HG03280 (cell line): ENCODE measurements around the gene ECM2.

Experiments used
- ATAC-seq: cut with Tn5 transposase; IDR thresholded peaks from one replicate; pipeline ENCODE4 v1.9.1; 2021; ENCODE audit warnings: mild to moderate bottlenecking, moderate library complexity; ENCODE audit not compliant: unreplicated experiment

The ECM2 gene

GRCh38 chr9:92501671-92502393, 34.0 kb downstream of the ECM2 start:
- ATAC-seq: no peak

DNA sequence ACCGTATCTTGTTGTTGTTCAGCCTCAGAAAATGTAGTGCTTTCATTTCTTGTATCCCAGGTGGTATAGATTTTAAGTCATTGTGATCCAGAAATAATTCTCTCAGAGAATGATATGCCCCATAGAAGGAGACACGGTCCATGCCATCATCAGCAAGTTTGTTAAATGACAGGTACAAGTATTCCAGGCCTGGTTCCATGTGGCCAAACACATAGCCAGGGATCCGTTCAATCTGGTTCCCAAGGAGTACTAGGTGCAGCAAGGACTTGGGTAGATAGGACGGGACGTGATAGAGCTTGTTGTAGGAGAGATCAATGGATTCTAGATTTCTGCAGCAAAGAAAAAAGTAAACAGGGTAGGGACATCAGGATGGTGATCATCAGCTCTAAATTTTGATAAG, 35.1 kb downstream of the ECM2 start:
- ATAC-seq: no peak

- ATAC-seq: no peak
Measured at GRCh38 chr9:92499701-92500100, 36.1 kb downstream of the ECM2 start.

DNA sequence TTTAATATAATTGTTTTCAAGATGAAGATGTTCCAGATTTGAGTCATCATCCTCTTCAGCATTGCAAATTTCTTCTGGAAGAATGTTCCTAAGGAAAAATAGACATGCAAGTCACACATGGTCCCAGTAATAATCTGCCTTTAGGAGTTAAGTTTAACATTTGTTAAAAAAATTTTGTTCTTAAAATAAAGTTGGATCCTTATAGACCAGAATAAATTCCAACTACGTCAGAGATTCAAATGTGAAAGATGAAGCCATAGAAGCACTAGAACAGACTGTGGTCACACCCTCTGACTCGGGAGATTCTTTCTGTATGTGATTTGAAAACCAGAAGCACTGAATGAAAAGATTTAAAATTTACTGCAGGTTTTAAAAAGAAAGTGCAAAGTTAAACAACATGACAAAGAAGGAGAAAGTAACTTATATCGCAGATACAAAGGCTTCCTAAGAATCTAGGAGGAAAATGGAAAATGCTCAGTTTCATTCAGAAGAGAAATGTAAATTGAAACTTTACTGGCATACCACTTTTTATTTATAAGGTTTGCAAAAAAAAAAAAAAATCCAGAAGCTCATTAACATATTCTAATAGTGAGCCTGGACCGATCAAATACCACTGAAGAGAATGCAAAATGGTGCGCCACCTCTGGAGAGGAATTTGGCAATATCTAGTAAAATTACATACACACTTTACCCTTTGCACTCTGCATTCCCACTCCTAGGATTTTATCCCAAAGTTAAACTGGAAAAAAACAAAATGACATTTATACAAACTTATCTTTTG, 39.2 kb downstream of the ECM2 start:
- no peak for ATAC-seq

GRCh38 chr9:92494856-92495255, 40.9 kb downstream of the ECM2 start:
- no peak for ATAC-seq

GRCh38 chr9:92493749-92494387, 41.9 kb downstream of the ECM2 start:
- no peak for ATAC-seq

GRCh38 chr9:92492781-92493401, 42.9 kb downstream of the ECM2 start:
- ATAC-seq: no peak

- no peak for ATAC-seq
Measured at GRCh38 chr9:92488681-92489550, 46.9 kb downstream of the ECM2 start.

DNA sequence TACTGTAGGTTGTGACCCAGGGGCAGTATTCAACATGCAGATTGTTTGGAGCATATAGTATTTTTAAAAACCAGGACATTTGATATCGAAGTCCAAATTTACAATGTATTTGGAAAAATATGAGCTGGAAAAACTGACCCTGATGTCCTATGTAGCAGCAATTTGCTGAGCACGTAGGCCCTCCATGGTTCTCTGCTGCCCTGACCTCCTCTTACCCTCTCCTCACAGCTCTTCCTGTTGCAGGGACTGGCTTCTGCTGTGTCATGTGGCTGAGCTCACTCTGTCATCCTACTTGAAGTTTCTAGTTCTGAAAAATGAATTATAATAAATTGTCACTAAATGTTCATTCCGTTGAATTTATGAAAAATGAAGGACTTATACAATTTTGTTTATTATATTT, 49.4 kb downstream of the ECM2 start:
- ATAC-seq: no peak

- ATAC-seq: no peak
Measured at GRCh38 chr9:92484563-92484962, 51.2 kb downstream of the ECM2 start.

- no peak for ATAC-seq
Measured at GRCh38 chr9:92483627-92484545, 51.9 kb downstream of the ECM2 start.

- ATAC-seq: no peak
Measured at GRCh38 chr9:92482805-92483204, 53.0 kb downstream of the ECM2 start.

GRCh38 chr9:92482329-92482728, 53.5 kb downstream of the ECM2 start, which contains the start of gene ASPN:
ASPN (minus strand) TSS chr9:92482506.
- ATAC-seq: no peak

DNA sequence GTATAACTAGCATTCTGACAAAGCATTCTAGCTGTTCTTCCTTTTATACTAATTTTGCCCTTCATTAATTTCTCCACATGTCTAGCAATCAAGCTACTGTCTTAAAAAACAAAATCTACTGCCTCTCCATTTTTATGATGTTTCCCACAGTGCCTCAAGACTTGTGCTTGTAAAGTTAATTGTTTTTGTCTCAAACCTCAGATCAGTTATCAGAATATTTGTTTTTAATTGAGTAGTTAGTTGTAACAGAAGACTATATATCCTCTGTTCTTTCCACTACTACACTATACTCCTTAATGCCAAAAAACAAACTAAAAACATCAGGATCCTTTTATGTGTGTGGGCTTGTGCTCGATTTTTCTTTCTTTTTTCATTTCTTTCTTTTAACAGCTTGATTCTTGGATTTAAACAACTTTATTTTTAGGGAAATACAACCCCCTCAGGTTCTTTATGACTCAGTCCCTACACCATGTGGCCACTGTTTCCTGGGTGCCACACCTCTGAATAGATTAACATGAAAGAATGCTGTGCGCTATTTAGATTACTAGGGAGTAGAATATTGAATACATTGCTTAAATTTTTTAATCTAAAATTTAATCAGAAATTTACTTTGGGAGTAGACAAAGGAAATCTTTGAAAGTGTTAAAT, 54.7 kb downstream of the ECM2 start:
- ATAC-seq: no peak

DNA sequence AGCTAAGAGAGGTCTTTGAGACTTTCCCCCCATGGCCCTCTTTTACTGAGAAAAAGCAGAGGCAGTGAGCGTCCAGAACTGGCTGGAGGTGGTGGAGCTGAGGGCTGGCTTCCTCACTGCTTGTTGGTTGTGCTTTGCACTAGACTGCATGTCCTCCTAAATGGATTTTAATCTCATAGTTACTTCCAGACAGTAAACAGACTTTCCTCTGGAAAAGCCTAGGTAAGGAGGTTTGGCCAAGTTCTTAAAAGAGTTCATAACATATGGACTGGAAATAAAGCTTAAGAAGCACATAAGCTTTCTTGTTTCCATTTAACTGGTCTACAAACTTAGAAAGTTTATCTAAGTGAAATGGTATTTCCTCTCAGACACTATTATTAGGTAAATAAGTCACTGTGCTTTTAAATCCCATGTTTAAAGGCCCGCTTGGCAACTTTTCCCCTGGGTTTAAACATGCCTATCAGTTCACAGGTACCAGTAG, 55.5 kb downstream of the ECM2 start:
- ATAC-seq: no peak

GRCh38 chr9:92479346-92479745, 56.4 kb downstream of the ECM2 start:
- ATAC-seq: no peak

- no peak for ATAC-seq
Measured at GRCh38 chr9:92478783-92479182, 57.0 kb downstream of the ECM2 start.

DNA sequence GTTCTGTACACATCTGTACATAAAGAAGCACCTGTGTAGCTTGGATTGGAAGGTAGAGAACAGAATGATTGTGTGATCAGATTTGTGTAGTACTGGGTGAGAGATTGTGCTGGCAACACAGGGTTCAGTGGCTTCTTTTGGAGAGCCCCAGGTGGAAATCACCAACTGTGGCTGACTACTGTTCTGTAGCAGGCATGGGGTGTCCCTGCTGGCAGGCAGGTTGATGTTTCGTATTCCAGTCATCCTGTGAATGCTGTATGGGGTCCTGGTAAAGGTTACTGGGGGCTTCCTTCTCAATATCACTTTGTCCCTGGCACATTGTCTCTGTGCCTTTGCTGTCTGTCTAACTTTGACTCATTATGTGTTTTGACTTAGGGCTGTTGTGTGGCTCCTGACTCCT, 58.8 kb downstream of the ECM2 start:
- no peak for ATAC-seq

- ATAC-seq: no peak
Measured at GRCh38 chr9:92474587-92474986, 61.2 kb downstream of the ECM2 start.
